IMR-90 (cell line): Measurements from ENCODE around the gene NLE1.

Experiments
- BHLHE40 ChIP-seq: fragments of 150-350 bp; IDR thresholded peaks from 2 replicates; pipeline ENCODE4 v1.6.1; 2016; ENCODE audit warnings: mild to moderate bottlenecking, low read depth, low read length
- CEBPB ChIP-seq: IDR thresholded peaks from 2 replicates; pipeline ENCODE4 v1.6.1; 2012; ENCODE audit warnings: low read depth, low read length, improper control_type of control experiment
- FOS ChIP-seq: fragments of 150-350 bp; IDR thresholded peaks from 2 replicates; pipeline ENCODE4 v1.6.1; 2016; ENCODE audit warnings: low read depth, low read length
- MAFK ChIP-seq: IDR thresholded peaks from 2 replicates; pipeline ENCODE4 v1.6.1; 2012; ENCODE audit warnings: low read depth, low read length, improper control_type of control experiment
- POLR2A ChIP-seq: IDR thresholded peaks from 2 replicates; pipeline ENCODE4 v1.6.1; 2012; ENCODE audit warnings: mild to moderate bottlenecking, low read depth, low read length
- RAD21 ChIP-seq: IDR thresholded peaks from 2 replicates; pipeline ENCODE4 v1.6.1; 2012; ENCODE audit warnings: low read length, improper control_type of control experiment
- RCOR1 ChIP-seq: IDR thresholded peaks from 2 replicates; pipeline ENCODE4 v1.6.1; 2012; ENCODE audit warnings: mild to moderate bottlenecking, low read length, improper control_type of control experiment; ENCODE audit not compliant: insufficient replicate concordance
- RFX5 ChIP-seq: IDR thresholded peaks from 2 replicates; pipeline ENCODE4 v1.8.0; 2012; ENCODE audit warnings: low read depth, mild to moderate bottlenecking, low read length, moderate library complexity
- TF ChIP-seq, protein P1 (sequence below): conservative IDR thresholded peaks from 2 replicates; pipeline ENCODE4 v1.5.1; 2012; ENCODE audit warnings: mild to moderate bottlenecking, low read depth, low read length, improper control_type of control experiment
- TF ChIP-seq, protein P2 (sequence below): fragments of 150-350 bp; IDR thresholded peaks from 2 replicates; pipeline ENCODE4 v1.6.1; 2017; ENCODE audit warnings: mild to moderate bottlenecking, antibody characterized with exemption, low read length, low read depth

DNA sequence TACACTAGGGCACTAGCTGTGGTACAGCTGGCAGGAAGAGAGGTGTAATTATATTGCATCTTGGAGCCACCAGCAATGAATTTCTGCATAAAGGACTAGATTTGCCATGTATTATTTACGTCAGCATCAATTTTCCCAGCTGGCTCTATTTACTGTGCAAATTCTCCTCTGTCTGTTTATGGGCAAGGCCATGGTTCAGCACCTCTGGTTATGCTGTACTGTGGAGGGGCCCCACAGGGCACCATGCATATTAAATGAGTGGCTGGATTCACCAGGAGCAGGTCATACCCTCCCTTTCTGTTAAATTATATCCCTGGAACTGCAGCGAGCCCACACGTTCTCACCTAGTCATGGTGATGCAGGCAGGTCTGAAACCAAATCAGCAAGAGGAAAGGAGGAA lies 42.2 kb downstream of the NLE1 start:
- TF ChIP-seq CEBPB (no peak), RAD21 (no peak), POLR2A (no peak), MAFK (no peak), RFX5 (no peak), BHLHE40 (no peak), RCOR1 (no peak), FOS (no peak)
- TF ChIP-seq, protein P1, sequence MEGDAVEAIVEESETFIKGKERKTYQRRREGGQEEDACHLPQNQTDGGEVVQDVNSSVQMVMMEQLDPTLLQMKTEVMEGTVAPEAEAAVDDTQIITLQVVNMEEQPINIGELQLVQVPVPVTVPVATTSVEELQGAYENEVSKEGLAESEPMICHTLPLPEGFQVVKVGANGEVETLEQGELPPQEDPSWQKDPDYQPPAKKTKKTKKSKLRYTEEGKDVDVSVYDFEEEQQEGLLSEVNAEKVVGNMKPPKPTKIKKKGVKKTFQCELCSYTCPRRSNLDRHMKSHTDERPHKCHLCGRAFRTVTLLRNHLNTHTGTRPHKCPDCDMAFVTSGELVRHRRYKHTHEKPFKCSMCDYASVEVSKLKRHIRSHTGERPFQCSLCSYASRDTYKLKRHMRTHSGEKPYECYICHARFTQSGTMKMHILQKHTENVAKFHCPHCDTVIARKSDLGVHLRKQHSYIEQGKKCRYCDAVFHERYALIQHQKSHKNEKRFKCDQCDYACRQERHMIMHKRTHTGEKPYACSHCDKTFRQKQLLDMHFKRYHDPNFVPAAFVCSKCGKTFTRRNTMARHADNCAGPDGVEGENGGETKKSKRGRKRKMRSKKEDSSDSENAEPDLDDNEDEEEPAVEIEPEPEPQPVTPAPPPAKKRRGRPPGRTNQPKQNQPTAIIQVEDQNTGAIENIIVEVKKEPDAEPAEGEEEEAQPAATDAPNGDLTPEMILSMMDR, result no peak
- TF ChIP-seq, protein P2, sequence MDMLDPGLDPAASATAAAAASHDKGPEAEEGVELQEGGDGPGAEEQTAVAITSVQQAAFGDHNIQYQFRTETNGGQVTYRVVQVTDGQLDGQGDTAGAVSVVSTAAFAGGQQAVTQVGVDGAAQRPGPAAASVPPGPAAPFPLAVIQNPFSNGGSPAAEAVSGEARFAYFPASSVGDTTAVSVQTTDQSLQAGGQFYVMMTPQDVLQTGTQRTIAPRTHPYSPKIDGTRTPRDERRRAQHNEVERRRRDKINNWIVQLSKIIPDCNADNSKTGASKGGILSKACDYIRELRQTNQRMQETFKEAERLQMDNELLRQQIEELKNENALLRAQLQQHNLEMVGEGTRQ, result no peak
